Measurements from ENCODE around the gene FMNL2.
A peak's percentile ranks its signal among the peaks of the same experiment; 100 is the strongest.
"Not testable (repeated sequence)": the region's sequence is repeated elsewhere in the genome, so short reads cannot be mapped to it uniquely, and the experiment has no call there.

The FMNL2 gene

DNA sequence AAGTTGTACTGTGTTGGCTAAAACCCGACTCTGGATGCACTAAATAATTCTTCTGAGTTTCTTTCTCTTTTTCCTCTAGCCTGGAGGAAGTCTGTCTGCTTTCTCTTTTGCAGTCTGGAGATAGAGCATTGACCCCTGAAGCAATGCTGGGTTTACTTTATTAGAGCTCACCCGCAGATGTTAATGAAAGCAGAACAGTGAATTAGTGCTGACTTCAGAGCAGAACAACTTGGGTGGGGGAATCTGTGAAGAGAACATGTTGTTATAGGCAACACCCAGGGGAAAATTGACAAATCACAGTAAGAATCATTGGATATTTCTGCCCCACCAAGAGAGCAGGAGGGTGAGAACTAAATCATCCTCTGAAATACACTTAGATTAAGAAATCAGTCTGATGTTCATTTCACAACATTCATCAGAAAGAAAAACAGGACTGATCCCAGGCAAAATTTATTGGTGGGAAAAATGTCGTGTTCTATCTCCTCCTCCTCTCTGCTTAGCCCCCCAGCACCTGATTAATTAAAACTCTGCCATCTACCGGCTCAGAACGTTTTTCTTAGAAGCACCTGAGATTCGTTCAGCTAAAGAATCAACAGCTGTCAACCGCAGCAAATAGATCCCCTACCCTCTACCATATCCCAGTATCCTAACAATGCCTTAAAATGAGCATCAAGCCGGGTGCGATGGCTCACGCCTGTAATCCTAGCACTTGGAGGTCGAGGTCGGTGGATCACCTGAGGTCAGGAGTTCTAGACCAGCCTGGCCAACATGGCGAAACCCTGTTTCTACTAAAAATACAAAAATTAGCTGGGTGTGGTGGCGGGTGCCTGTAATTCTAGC, 165.1 kb downstream of the FMNL2 start:
- peak; percentile 18 for DNase-seq

GRCh38 chr2:152500772-152501171, 165.8 kb downstream of the FMNL2 start:
- no peak for DNase-seq

- no peak for DNase-seq
These were observed 166.7 kb downstream of the FMNL2 start for GRCh38 chr2:152501666-152502065.

- DNase-seq, result peak; percentile 68
These were observed 169.6 kb downstream of the FMNL2 start for GRCh38 chr2:152504618-152505017.

- DNase-seq, result no peak
These were observed 170.5 kb downstream of the FMNL2 start for GRCh38 chr2:152505495-152505906.

DNA sequence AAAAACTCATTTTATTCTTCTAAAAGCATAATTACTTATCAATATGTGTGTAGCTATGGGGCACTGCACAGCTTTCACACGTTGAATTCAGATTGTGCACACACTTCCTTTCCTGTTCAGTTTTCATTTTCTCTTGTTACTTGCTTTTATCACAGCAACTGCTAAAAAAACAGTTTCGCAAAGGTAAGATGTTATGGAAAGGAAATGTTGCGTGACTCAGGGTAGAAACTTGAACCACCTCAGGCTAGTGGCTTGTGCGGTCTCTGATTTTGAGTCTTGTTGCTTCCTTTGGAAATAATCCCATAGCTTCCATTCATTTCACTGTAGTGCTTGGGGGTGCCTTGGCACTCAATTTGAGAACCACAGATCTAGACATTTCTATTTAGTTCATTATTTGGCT, 171.9 kb downstream of the FMNL2 start:
- peak; percentile 54 for DNase-seq

DNA sequence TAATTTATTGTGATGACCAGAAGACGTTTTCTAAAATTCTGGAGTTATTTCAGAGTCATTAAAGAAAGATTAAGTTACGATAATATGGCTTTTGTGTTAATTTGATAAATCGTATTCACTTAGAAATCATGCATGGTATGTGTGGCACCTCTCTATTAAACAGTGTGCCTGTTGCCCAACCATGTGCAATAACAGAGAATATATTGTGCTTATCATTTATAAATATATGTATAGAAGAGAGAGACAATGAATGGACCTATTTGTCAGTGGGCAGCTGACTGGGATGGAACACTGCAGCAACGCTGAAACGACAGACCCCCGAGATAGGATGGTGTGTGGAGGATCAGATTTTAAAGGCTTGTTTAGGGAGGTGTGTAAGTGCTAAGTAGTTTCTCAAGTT, 172.9 kb downstream of the FMNL2 start:
- DNase-seq, result no peak

DNA sequence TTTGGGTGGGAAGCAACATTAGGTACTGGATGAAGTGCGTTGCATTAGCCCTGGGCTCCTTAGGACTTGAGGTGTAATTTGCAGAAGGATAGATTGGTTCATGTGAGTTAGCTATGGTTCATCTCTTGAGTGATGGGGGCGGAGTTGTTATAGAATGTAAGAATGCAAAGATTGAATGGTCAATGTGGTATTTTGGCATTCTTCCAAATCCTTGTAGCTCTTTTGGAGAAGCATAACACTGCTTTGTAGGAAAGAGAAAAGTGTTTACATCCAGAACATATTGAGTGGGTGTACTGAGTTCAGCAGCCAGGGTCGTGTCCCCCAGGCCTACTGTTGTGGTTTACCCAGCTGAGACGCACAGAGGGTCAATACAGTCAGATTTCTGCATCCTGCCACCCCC, 173.5 kb downstream of the FMNL2 start:
- peak; percentile 60 for DNase-seq

DNA sequence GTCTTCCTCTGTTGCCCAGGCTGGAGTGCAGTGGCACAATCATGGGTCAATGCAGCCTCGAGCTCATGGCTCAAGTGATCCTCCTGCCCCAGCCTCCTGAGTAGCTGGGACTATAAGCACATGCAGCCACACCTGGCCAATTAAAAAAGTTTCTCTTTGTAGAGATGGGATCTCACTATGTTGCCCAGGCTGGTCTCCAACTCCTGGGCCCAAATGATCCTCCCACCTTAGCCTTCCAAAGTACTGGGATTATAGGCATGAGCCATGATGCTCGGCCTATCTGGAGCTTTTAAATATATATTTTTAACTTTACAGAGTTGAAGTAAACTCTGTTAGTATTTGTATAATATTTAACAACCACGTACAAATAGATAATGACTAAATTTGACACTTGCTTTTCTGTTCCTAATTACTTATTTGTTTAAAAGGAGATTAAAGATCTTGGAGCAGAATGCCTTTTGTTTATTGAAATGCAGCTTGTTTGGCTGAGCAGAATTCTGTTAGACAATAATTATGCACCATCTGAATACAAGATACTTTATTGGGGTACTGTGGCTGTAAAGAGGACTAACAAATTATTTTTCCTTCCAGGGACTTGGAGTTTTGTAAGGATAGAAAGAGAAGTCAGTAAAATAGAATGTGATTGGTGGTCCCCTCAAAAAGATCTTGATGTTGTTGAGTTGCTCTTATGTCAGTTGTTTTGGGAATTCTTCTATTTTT, 175.0 kb downstream of the FMNL2 start:
- DNase-seq, result no peak

DNA sequence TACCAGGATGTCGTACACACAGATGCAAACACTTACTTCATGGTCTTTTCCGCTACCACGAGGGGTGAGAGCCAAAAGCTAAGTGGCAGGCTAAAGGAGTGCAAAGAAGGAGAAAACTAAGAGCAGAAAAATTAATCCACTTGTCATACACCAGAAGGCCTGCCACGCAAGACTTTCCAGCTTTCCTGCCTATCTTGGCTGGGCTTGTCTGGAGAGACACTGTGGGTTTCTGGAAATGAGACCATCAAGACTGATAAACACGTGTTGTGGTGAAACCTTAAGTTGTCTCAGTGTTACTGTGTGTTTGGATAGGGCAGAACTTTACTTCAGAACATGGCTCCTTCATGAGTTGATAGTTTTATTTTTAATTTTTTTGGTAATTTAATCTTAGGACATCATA, 175.6 kb downstream of the FMNL2 start:
- no peak for DNase-seq

DNA sequence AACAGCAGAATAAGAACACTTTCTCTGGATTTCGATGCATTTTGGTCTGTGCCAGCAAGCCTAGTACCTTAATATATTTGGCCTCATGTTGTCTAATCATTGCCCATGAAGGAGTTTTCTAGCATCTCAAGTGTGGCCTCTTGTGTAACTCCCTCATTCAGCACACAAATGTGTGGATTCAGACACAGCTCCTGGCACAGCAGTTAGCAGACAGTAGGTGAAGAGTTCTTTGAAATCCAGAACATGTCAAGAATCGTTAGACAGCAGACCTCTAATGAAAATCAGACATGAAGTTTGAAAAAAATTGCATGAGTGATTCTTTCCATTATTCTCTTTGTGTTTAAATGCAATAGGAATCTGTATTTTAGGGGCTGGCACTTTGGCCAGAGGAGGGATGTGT, 177.0 kb downstream of the FMNL2 start:
- no peak for DNase-seq

- DNase-seq, result no peak
These were observed 178.1 kb downstream of the FMNL2 start for GRCh38 chr2:152513029-152513428.

- peak; percentile 78 for DNase-seq
These were observed 178.7 kb downstream of the FMNL2 start for GRCh38 chr2:152513681-152514080.

- DNase-seq, result no peak
These were observed 183.1 kb downstream of the FMNL2 start for GRCh38 chr2:152518034-152518433.

DNA sequence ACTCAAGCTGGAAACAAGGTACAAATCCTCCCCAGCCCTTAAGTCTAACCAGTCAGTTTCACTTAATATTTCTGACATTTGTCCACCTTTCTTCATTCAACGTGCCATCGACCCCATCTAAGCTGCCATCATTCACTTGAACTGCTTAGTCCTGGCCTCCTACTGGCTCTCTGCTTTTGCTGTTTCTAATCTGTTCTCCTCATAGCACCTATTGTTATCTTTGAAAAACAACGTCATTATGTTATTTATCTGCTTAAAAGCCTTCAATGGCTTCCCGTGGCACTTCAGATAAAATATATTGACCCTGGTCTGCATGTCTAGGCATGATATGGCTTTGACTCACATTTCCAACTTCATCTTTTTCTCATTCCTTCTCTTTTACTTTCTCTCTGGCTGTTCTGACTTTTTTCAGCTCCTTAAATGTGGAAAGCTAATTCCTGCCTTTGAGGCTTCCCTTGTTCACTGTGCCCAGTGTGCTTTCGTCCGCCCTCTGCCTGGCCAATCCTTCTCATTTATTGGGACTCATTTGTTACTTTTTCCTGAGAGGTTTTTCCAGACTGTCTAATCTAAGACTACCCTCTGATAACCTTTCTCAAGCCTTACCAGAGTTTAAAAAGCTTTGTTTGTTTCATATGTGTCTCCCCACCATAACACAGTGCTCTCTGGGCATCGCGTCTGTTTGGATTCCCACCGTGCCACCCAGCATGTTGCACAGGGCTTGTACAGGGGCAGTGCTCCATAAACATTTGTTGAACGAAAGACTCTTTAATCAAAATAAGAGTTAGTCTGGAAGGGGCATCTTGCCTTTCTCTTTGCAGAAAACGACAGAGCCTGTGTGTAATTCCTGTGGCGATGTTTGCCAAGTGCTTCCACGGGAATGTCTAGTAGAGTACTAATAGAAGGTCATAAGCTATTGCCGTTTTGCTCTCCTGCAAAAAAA, 183.9 kb downstream of the FMNL2 start:
- DNase-seq, result no peak

DNA sequence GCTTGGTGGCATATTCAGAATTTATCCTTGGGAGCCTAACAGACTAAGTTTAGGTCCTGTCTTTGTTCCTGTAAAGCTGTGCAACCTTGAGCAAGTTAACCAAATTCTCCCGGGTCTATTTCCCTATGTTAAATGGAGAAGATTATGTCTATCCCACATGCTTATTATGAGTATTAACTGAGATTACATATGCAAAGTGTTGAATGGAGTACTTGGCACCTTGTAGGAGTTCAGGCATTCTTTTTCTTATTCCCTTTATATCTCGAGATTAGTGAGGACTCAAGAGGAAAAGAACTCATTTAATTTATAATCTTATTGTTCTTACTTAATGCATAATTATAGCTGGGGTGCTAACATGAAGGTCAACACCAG, 184.6 kb downstream of the FMNL2 start:
- DNase-seq, result no peak

- DNase-seq, result no peak
These were observed 185.8 kb downstream of the FMNL2 start for GRCh38 chr2:152520759-152521158.

DNA sequence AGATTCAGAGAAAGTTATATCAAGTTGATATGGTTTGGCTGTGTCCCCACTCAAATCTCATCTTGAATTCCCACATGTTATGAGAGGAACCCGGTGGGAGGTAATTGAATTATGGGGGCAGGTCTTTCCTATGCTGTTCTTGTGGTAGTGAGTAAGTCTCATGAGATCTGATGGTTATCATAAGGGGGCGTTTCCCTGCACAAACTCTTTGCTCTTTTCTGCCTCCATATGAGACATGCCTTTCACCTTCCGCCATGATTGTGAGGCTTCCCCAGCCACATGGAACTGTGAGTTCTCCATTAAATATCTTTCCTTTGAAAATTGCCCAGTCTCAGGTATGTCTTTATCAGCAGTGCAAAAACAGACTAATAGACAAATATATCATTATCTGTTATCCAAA, 187.5 kb downstream of the FMNL2 start:
- not testable (repeated sequence) for DNase-seq

GRCh38 chr2:152523091-152523490, 188.1 kb downstream of the FMNL2 start:
- DNase-seq, result peak; percentile 67

GRCh38 chr2:152525277-152525838, 190.4 kb downstream of the FMNL2 start:
- DNase-seq, result peak; percentile 76

DNA sequence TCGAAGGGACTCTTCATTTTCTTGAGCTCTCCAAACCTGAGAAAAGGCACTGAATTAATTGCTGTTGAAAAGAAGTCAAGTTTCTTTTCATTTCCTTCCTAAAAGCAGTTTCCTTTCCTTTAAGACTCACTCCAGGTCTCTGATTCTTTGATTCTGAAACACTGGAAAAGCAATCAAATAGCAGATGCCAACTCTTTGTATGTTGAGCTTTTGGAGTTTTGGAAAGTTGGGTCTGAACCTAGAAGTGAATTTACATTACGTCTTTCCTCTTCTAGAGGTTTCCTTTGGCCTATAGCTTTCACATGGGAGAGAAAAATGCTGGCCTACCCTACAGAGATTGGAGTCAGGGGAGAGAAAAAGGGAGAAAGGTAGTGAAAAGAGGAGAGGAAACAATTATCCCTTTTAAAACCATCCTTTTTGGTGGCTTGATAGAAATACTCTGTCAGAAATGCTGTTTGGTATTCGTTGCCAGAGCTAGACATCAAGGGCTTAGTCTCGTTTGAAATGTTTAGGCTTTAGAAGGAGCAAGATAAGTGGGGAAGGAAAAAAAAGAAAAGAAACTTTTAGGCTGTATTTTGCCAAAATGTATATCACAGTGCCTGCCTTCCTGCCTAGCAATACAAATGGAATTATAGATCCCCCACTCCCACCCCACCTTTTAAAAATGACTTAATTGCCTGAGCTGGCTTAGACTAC, 194.6 kb downstream of the FMNL2 start:
- no peak for DNase-seq

DNA sequence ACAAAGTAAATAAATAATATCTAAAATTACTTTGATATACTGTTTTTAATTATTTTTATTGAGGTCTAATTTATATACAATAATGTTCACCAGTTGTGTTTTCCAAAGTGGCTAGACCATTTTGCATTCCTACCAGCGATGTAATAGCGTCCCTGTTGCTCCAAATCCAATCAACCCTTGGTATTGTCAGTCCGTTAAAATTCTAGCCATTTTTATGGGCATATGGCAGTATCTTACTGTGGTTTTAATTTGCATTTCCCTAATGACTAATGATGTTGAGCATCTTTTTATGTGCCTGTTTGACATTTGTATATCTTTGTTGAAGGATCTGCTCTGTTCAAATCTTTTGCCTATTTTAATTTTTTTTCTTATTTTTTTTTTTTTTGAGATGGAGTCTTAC, 197.3 kb downstream of the FMNL2 start:
- DNase-seq, result peak; percentile 36

Data from fibroblast of skin of right biceps (primary cell).